ENCODE results near the gene ACTMAP.
A peak's percentile ranks its signal among the peaks of the same experiment; 100 is the strongest.
"Not testable (repeated sequence)": the region's sequence is repeated elsewhere in the genome, so short reads cannot be mapped to it uniquely, and the experiment has no call there.

Gene ACTMAP

GRCh38 chr19:40775632-40776022 is 25.4 kb upstream of the ACTMAP start:
- no peak for DNase-seq (ENCODE audit: low spot score)

- no peak for DNase-seq (ENCODE audit: low spot score)
These were observed 24.8 kb upstream of the ACTMAP start, which contains the start of gene MIA for GRCh38 chr19:40774916-40775631. TSS of gene MIA (plus strand) at chr19:40775521. CDS start at chr19:40775543, 22 bp downstream.

- DNase-seq (ENCODE audit: low spot score): peak; percentile 7
These were observed 21.0 kb upstream of the ACTMAP start for GRCh38 chr19:40771101-40771862.

GRCh38 chr19:40768869-40769268 is 18.6 kb upstream of the ACTMAP start:
- no peak for DNase-seq (ENCODE audit: low spot score)

- not testable (repeated sequence) for DNase-seq (ENCODE audit: low spot score)
These were observed 16.1 kb upstream of the ACTMAP start for GRCh38 chr19:40766385-40766784.

- no peak for DNase-seq (ENCODE audit: low spot score)
These were observed 13.7 kb upstream of the ACTMAP start for GRCh38 chr19:40763963-40764362.

GRCh38 chr19:40763526-40763925 is 13.2 kb upstream of the ACTMAP start:
- no peak for DNase-seq (ENCODE audit: low spot score)

GRCh38 chr19:40762754-40763470 is 12.6 kb upstream of the ACTMAP start:
- DNase-seq (ENCODE audit: low spot score): no peak

- DNase-seq (ENCODE audit: low spot score): no peak
These were observed 9.1 kb upstream of the ACTMAP start for GRCh38 chr19:40759352-40759751.

GRCh38 chr19:40758491-40758890 is 8.2 kb upstream of the ACTMAP start:
- no peak for DNase-seq (ENCODE audit: low spot score)

GRCh38 chr19:40756502-40757110 is 6.3 kb upstream of the ACTMAP start:
- peak; percentile 28 for DNase-seq (ENCODE audit: low spot score)

- DNase-seq (ENCODE audit: low spot score): no peak
These were observed 5.5 kb upstream of the ACTMAP start for GRCh38 chr19:40755791-40756190.

GRCh38 chr19:40755248-40755624 is 5.0 kb upstream of the ACTMAP start:
- DNase-seq (ENCODE audit: low spot score): peak; percentile 23

GRCh38 chr19:40754611-40755247 is 4.5 kb upstream of the ACTMAP start:
- peak; percentile 23 for DNase-seq (ENCODE audit: low spot score)

- DNase-seq (ENCODE audit: low spot score): no peak
These were observed 2.0 kb upstream of the ACTMAP start for GRCh38 chr19:40752257-40752781.

GRCh38 chr19:40750874-40751537 is 729 bp upstream of the ACTMAP start, which contains the start of gene SNRPA:
TSS of gene SNRPA (plus strand) at chr19:40751203. CDS start at chr19:40751409, 206 bp downstream.
- peak; percentile 98 for DNase-seq (ENCODE audit: low spot score)

GRCh38 chr19:40747536-40747935 is 2.7 kb downstream of the ACTMAP start:
- no peak for DNase-seq (ENCODE audit: low spot score)

GRCh38 chr19:40745402-40745780 is 4.9 kb downstream of the ACTMAP start:
- DNase-seq (ENCODE audit: low spot score): peak; percentile 72

GRCh38 chr19:40744554-40745401 is 5.5 kb downstream of the ACTMAP start:
- no peak for DNase-seq (ENCODE audit: low spot score)

GRCh38 chr19:40743926-40744325 is 6.4 kb downstream of the ACTMAP start:
- DNase-seq (ENCODE audit: low spot score): no peak

All from kidney tubule cell (primary cell).